Measurements from ENCODE around the gene ANKRD60.
A peak's percentile ranks its signal among the peaks of the same experiment; 100 is the strongest.

ANKRD60 gene

GRCh38 chr20:58245181-58245891 is 16.9 kb upstream of the ANKRD60 start:
- no peak for DNase-seq (ENCODE audit: low read depth in 2 of 2)

GRCh38 chr20:58244517-58245030 is 16.1 kb upstream of the ANKRD60 start:
- DNase-seq (ENCODE audit: low read depth in 2 of 2): no peak

- DNase-seq (ENCODE audit: low read depth in 2 of 2): no peak
These were observed 15.4 kb upstream of the ANKRD60 start for GRCh38 chr20:58243653-58244410.

GRCh38 chr20:58242824-58243223 is 14.4 kb upstream of the ANKRD60 start:
- no peak for DNase-seq (ENCODE audit: low read depth in 2 of 2)

- DNase-seq (ENCODE audit: low read depth in 2 of 2): no peak
These were observed 13.5 kb upstream of the ANKRD60 start for GRCh38 chr20:58241766-58242465.

- no peak for DNase-seq (ENCODE audit: low read depth in 2 of 2)
These were observed 12.0 kb upstream of the ANKRD60 start for GRCh38 chr20:58240471-58240870.

- DNase-seq (ENCODE audit: low read depth in 2 of 2): no peak
These were observed 10.8 kb upstream of the ANKRD60 start for GRCh38 chr20:58239216-58239615.

GRCh38 chr20:58238490-58238889 is 10.0 kb upstream of the ANKRD60 start:
- no peak for DNase-seq (ENCODE audit: low read depth in 2 of 2)

- DNase-seq (ENCODE audit: low read depth in 2 of 2): no peak
These were observed 9.1 kb upstream of the ANKRD60 start for GRCh38 chr20:58237318-58238132.

- DNase-seq (ENCODE audit: low read depth in 2 of 2): peak; percentile 84 to 88
These were observed 8.3 kb upstream of the ANKRD60 start for GRCh38 chr20:58236612-58237317.

- DNase-seq (ENCODE audit: low read depth in 2 of 2): no peak
These were observed 6.6 kb upstream of the ANKRD60 start for GRCh38 chr20:58235010-58235409.

GRCh38 chr20:58233881-58234528 is 5.6 kb upstream of the ANKRD60 start:
- DNase-seq (ENCODE audit: low read depth in 2 of 2): peak in 1 of 2 donors; percentile 45

- DNase-seq (ENCODE audit: low read depth in 2 of 2): no peak
These were observed 4.9 kb upstream of the ANKRD60 start for GRCh38 chr20:58233393-58233792.

- no peak for DNase-seq (ENCODE audit: low read depth in 2 of 2)
These were observed 3.2 kb upstream of the ANKRD60 start for GRCh38 chr20:58231683-58232082.

GRCh38 chr20:58229198-58229798 is 845 bp upstream of the ANKRD60 start:
- DNase-seq (ENCODE audit: low read depth in 2 of 2): no peak

- DNase-seq (ENCODE audit: low read depth in 2 of 2): no peak
These were observed 360 bp downstream of the ANKRD60 start for GRCh38 chr20:58228103-58228483.

- DNase-seq (ENCODE audit: low read depth in 2 of 2): no peak
These were observed 906 bp downstream of the ANKRD60 start for GRCh38 chr20:58227391-58228102.

- DNase-seq (ENCODE audit: low read depth in 2 of 2): no peak
These were observed 2.8 kb downstream of the ANKRD60 start for GRCh38 chr20:58225452-58226200.

GRCh38 chr20:58224974-58225373 is 3.5 kb downstream of the ANKRD60 start:
- no peak for DNase-seq (ENCODE audit: low read depth in 2 of 2)

Data from stimulated activated CD4-positive, alpha-beta T cell treated with anti-CD3 and anti-CD28 coated beads, Interleukin-1b, Interleukin-23, amount 100 ng/mL, for 4 hours (primary cell).